Osteocyte (in vitro differentiated cells): Measurements from ENCODE around the gene ROM1. TPM values are rescaled to one million over a fixed set of nuclear protein-coding genes. Genes with fewer than 3 reads are reported as not detected.
"Not testable (repeated sequence)": the region's sequence is repeated elsewhere in the genome, so short reads cannot be mapped to it uniquely, and the experiment has no call there.

Experiments
- DNase-seq: peaks from one replicate; pipeline ENCODE4 v3.0.0; 2021; ENCODE audit warnings: mixed read lengths; ENCODE audit not compliant: unreplicated experiment; ENCODE audit errors: extremely low spot score
- H3K27ac Mint-ChIP-seq: one replicate; pipeline ENCODE4 v1.8.0; 2021; ENCODE audit warnings: mild to moderate bottlenecking, mixed read lengths; ENCODE audit not compliant: unreplicated experiment
- H3K27me3 Mint-ChIP-seq: one replicate; pipeline ENCODE4 v1.8.0; 2021; ENCODE audit warnings: mixed read lengths; ENCODE audit not compliant: unreplicated experiment
- H3K36me3 Mint-ChIP-seq: one replicate; pipeline ENCODE4 v1.8.0; 2021; ENCODE audit warnings: mixed read lengths; ENCODE audit not compliant: unreplicated experiment
- H3K4me1 Mint-ChIP-seq: one replicate; pipeline ENCODE4 v1.8.0; 2021; ENCODE audit warnings: mixed read lengths; ENCODE audit not compliant: unreplicated experiment
- H3K4me3 Mint-ChIP-seq: one replicate; pipeline ENCODE4 v1.8.0; 2021; ENCODE audit warnings: mild to moderate bottlenecking, moderate library complexity, mixed read lengths; ENCODE audit not compliant: unreplicated experiment
- H3K9me3 Mint-ChIP-seq: one replicate; pipeline ENCODE4 v1.8.0; 2021; ENCODE audit warnings: mixed read lengths; ENCODE audit not compliant: unreplicated experiment
- total RNA-seq: library from RNA; stranded (reverse); gene quantifications from 2 replicates; pipeline ENCODE4 v1.2.1, GENCODE V29; 2021
- TF ChIP-seq, protein P1 (sequence below): fragments of 200-600 bp; sonication (generic); IDR thresholded peaks from 2 replicates; pipeline ENCODE4 v1.5.0; 2021; ENCODE audit warnings: antibody characterized with exemption, mild to moderate bottlenecking, moderate library complexity

ROM1 gene
- total RNA-seq, 1 donor from 2014 or later: 4.4 TPM

DNA sequence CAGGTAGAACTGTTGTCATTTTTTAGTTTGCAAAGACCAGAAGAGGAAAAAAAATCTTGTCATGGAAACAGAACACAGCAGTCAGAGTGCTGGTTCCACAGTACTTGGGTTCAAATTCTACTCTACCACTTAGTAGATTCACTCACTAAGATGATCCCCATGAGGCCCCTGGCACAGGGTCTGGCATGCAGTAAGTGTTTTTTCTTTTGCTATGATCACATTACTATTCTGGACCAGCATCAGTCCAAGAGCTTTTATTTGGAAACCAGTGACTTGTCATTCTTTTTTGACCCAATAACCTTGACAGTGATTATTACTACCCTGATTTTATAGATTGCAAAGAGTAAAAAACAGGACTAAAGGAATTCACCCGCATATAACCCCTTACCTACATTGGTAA lies 43.4 kb upstream of the ROM1 start:
- H3K27ac Mint-ChIP-seq: peak overlapping the region; percentile 47
- peaks cover 53% of the 10 kb centered on the region for H3K36me3 Mint-ChIP-seq
- no peak overlapping the region for H3K4me3 Mint-ChIP-seq
- no peak for DNase-seq
- no peaks in the 10 kb centered on the region for H3K9me3 Mint-ChIP-seq
- peaks cover 31% of the 10 kb centered on the region for H3K4me1 Mint-ChIP-seq
- no peaks in the 10 kb centered on the region for H3K27me3 Mint-ChIP-seq
- TF ChIP-seq, protein P1, sequence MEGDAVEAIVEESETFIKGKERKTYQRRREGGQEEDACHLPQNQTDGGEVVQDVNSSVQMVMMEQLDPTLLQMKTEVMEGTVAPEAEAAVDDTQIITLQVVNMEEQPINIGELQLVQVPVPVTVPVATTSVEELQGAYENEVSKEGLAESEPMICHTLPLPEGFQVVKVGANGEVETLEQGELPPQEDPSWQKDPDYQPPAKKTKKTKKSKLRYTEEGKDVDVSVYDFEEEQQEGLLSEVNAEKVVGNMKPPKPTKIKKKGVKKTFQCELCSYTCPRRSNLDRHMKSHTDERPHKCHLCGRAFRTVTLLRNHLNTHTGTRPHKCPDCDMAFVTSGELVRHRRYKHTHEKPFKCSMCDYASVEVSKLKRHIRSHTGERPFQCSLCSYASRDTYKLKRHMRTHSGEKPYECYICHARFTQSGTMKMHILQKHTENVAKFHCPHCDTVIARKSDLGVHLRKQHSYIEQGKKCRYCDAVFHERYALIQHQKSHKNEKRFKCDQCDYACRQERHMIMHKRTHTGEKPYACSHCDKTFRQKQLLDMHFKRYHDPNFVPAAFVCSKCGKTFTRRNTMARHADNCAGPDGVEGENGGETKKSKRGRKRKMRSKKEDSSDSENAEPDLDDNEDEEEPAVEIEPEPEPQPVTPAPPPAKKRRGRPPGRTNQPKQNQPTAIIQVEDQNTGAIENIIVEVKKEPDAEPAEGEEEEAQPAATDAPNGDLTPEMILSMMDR: no peak

- H3K4me1 Mint-ChIP-seq: peaks cover 44% of the 10 kb centered on the region
- not testable (repeated sequence) for H3K9me3 Mint-ChIP-seq, H3K27me3 Mint-ChIP-seq, DNase-seq
- peaks cover 44% of the 10 kb centered on the region for H3K36me3 Mint-ChIP-seq
- peak overlapping the region; percentile 66 for H3K27ac Mint-ChIP-seq
- peak overlapping the region; percentile 2 for H3K4me3 Mint-ChIP-seq
Measured at GRCh38 chr11:62570903-62571302, 42.2 kb upstream of the ROM1 start.

DNA sequence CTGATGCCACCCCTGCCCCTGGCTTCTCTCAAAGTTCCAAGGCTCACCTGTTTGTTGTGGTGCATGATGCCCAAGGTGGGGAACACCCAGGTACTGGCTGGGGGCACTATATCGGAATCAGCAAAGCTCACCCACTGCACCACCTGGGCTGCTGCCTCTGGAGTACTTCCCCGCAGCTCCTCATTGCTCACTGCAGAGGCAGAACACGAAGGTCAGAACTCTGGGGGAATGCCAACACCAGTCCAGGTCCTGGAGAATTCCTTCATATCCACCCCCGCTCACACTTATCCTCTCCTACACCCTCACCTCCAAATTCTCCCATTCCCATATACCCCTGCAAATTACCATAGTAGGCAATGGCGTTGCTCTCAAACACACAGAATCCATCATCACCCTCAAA lies 41.6 kb upstream of the ROM1 start:
- Mint-ChIP-seq H3K36me3 (peaks cover 39% of the 10 kb centered on the region), H3K4me1 (peaks cover 45% of the 10 kb centered on the region), H3K27ac (peak overlapping the region; percentile 66)
- not testable (repeated sequence) for H3K27me3 Mint-ChIP-seq, H3K9me3 Mint-ChIP-seq, DNase-seq, H3K4me3 Mint-ChIP-seq

GRCh38 chr11:62572431-62572830 lies 40.6 kb upstream of the ROM1 start:
- Mint-ChIP-seq H3K9me3 (no peaks in the 10 kb centered on the region), H3K36me3 (peaks cover 34% of the 10 kb centered on the region), H3K4me1 (peaks cover 48% of the 10 kb centered on the region), H3K4me3 (peak overlapping the region; percentile 95), H3K27ac (peak overlapping the region; percentile 99), H3K27me3 (no peaks in the 10 kb centered on the region)
- TF ChIP-seq, protein P1: no peak
- no peak for DNase-seq

DNA sequence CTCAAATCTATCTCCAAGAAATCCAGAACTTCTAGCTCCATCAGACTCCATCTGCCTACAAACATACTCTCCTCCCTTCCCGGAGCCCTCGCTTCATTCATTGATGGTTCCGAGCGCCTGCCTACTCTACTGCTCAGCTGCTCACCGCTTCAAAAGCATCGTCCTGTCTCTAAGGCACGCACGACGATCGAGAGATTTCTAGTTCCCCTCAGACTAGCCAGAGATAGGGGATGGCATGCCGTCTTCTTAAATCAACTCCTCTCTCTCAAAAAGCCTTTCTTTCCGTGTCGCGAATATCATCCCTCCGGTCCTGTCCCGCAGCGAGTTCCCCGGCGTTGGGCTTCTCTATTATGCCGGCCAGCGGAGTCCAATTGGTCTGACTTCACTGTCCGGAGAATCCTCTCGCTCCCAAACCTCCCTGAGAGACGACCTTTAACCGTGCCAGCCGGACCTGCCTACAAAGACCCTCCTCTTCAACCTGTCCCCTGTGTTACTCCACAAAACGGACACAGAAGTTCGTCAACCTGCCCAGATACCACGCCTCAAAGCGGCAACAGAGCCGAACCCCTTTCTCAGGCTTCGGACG lies 40.0 kb upstream of the ROM1 start:
- TF ChIP-seq, protein P1: no peak
- H3K36me3 Mint-ChIP-seq: peaks cover 33% of the 10 kb centered on the region
- H3K4me1 Mint-ChIP-seq: peaks cover 48% of the 10 kb centered on the region
- H3K27me3 Mint-ChIP-seq: no peaks in the 10 kb centered on the region
- peak overlapping the region; percentile 99 for H3K27ac Mint-ChIP-seq
- no peaks in the 10 kb centered on the region for H3K9me3 Mint-ChIP-seq
- H3K4me3 Mint-ChIP-seq: peak overlapping the region; percentile 95
- DNase-seq: no peak

- H3K4me1 Mint-ChIP-seq: peaks cover 48% of the 10 kb centered on the region
- no peaks in the 10 kb centered on the region for H3K9me3 Mint-ChIP-seq
- DNase-seq: peak; percentile 100
- peak within 1 kb of the TSS; percentile 99 for H3K27ac Mint-ChIP-seq
- peak within 1 kb of the TSS; percentile 95 for H3K4me3 Mint-ChIP-seq
- peaks cover 33% of the 10 kb centered on the region for H3K36me3 Mint-ChIP-seq
- TF ChIP-seq, protein P1: no peak
- no peaks in the 10 kb centered on the region for H3K27me3 Mint-ChIP-seq
Measured at GRCh38 chr11:62573592-62574362, 39.3 kb upstream of the ROM1 start, which contains the start of gene EEF1G. EEF1G (minus strand) TSS chr11:62573891; CDS start chr11:62573842, 49 bp downstream.
